MM.1S (cell line): ENCODE results near the gene CMBL.

Experiments used
- EZH2 ChIP-seq: fragments of 300-600 bp; sonication (generic); optimal IDR thresholded peaks from 2 replicates; pipeline ENCODE3; 2017; ENCODE audit warnings: low read depth, mild to moderate bottlenecking, antibody characterized with exemption, low read length, mixed read lengths
- TF ChIP-seq, protein P1 (sequence below): fragments of 300-600 bp; sonication (generic); IDR thresholded peaks from 2 replicates; pipeline ENCODE4 v1.5.1; 2016; ENCODE audit warnings: antibody characterized with exemption, low read length, mixed read lengths

DNA sequence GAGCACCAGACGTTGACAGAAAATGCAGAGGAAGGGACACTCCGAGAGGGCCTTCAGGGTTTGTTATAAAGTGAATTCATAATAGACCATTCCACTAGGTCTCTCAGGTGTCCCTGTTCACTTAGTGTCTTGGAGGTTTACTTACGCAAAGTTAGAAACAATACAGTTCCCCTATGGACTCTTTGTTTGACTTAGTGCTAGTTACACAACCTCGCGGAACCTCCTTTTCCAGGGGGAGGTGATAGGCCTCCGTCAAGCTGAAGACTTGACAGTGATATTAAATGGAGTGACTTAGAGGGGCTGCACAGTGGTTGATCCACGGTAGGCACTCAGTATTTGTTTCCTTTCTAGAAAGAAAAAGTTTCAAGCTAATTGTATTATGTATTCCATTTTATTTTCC, 56.3 kb downstream of the CMBL start:
- TF ChIP-seq, protein P1, sequence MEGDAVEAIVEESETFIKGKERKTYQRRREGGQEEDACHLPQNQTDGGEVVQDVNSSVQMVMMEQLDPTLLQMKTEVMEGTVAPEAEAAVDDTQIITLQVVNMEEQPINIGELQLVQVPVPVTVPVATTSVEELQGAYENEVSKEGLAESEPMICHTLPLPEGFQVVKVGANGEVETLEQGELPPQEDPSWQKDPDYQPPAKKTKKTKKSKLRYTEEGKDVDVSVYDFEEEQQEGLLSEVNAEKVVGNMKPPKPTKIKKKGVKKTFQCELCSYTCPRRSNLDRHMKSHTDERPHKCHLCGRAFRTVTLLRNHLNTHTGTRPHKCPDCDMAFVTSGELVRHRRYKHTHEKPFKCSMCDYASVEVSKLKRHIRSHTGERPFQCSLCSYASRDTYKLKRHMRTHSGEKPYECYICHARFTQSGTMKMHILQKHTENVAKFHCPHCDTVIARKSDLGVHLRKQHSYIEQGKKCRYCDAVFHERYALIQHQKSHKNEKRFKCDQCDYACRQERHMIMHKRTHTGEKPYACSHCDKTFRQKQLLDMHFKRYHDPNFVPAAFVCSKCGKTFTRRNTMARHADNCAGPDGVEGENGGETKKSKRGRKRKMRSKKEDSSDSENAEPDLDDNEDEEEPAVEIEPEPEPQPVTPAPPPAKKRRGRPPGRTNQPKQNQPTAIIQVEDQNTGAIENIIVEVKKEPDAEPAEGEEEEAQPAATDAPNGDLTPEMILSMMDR, result no peak
- TF ChIP-seq EZH2, result no peak
